HepG2 (cell line): ENCODE results near the gene UBXN1. TPM values are rescaled to one million over a fixed set of nuclear protein-coding genes. Genes with fewer than 3 reads are reported as not detected.
A peak's percentile ranks its signal among the peaks of the same experiment; 100 is the strongest.

Experiments
- AKNA ChIP-seq: sonication (generic); formaldehyde crosslinking; IDR thresholded peaks from 2 replicates; pipeline ENCODE4 v1.4.0; 2020; ENCODE audit warnings: missing genetic modification reagents, borderline replicate concordance
- CEBPZ ChIP-seq: IDR thresholded peaks from 2 replicates; pipeline ENCODE4 v1.6.1; 2012; ENCODE audit warnings: low read length, improper control_type of control experiment
- ETS1 ChIP-seq: sonication (generic); formaldehyde crosslinking; IDR thresholded peaks from 2 replicates; pipeline ENCODE4 v1.4.0; 2020; ENCODE audit warnings: missing genetic modification reagents
- HDAC2 ChIP-seq: sonication (generic); formaldehyde crosslinking; IDR thresholded peaks from 2 replicates; pipeline ENCODE4 v1.4.0; 2020; ENCODE audit warnings: missing genetic modification reagents
- KDM5A ChIP-seq: fragments of 200-600 bp; sonication (generic); IDR thresholded peaks from 2 replicates; pipeline ENCODE4 v1.7.0; 2018; ENCODE audit warnings: antibody characterized with exemption, mild to moderate bottlenecking, low read length, borderline replicate concordance
- MTF2 ChIP-seq: sonication (generic); formaldehyde crosslinking; IDR thresholded peaks from 2 replicates; pipeline ENCODE4 v1.5.0; 2020; ENCODE audit warnings: missing genetic modification reagents, borderline replicate concordance
- RARG ChIP-seq: sonication (generic); formaldehyde crosslinking; IDR thresholded peaks from 2 replicates; pipeline ENCODE4 v1.4.0; 2020; ENCODE audit warnings: low read depth, mild to moderate bottlenecking, missing genetic modification reagents
- SMC3 ChIP-seq: IDR thresholded peaks from 2 replicates; pipeline ENCODE4 v1.6.1; 2011; ENCODE audit warnings: low read length, improper control_type of control experiment
- ZHX2 ChIP-seq, 2 experiments: sonication (generic) in 1 of 2; formaldehyde crosslinking in 1 of 2; IDR thresholded peaks; 2 replicates each; pipeline versions ENCODE4 v1.6.1 to v1.9.0; 2014 to 2022; ENCODE audit warnings: antibody characterized with exemption in 1 of 2, borderline replicate concordance in 1 of 2, inconsistent platforms in 1 of 2, low read depth in 1 of 2, missing genetic modification reagents in 1 of 2
- ZMAT5 ChIP-seq: sonication (generic); formaldehyde crosslinking; IDR thresholded peaks from 2 replicates; pipeline ENCODE4 v1.5.0; 2020; ENCODE audit warnings: mild to moderate bottlenecking, low read depth, missing genetic modification reagents, borderline replicate concordance
- ZNF251 ChIP-seq: sonication (generic); formaldehyde crosslinking; IDR thresholded peaks from 2 replicates; pipeline ENCODE4 v1.9.0; 2021; ENCODE audit warnings: mild to moderate bottlenecking, missing genetic modification reagents
- polyA plus RNA-seq, 8 experiments: library from polyadenylated mRNA; depleted of rRNA in 3 of 8; stranded (reverse) in 7 of 8; unstranded in 1 of 8; fragments of >200 nt; fragmentation: Illumina TruSeq in 4 of 8; extraction: Trizol in 4 of 8; gene quantifications; 2 replicates each; pipeline versions ENCODE4 v1.2.1 to v1.2.3, GENCODE V29; 2011 to 2016; ENCODE audit warnings: low read depth in 4 of 8, missing spikeins in 1 of 8, mixed read lengths in 1 of 8; ENCODE audit not compliant: insufficient read depth in 1 of 8
- total RNA-seq, 5 experiments: library from RNA; depleted of rRNA; stranded (reverse); fragments of >200 nt; fragmentation: Illumina TruSeq; extraction: Trizol; gene quantifications; 2 replicates each; pipeline ENCODE4 v1.2.3, GENCODE V29; 2016; ENCODE audit warnings: low read depth in 1 of 5

The UBXN1 gene
- total and polyA plus RNA-seq, 2 of the 13 experiments (the other 11 are each of a cell fraction or from before 2014, with no cell fraction given): 47.5 to 52.4 TPM

- TF ChIP-seq AKNA (CRISPR knock-in tag): no peak
- 0 out of 2 replicates have a peak, but pooled peaks have one; percentile 37 for TF ChIP-seq ZHX2 (IDR thresholded peaks at IDR 0.05; ENCODE audit: low read depth)
- no peak for TF ChIP-seq ZHX2 (CRISPR knock-in tag; IDR thresholded peaks at IDR 0.05; ENCODE audit: borderline replicate concordance)
- no peak for TF ChIP-seq MTF2 (CRISPR knock-in tag)
- no peak for TF ChIP-seq ZMAT5
- no peak for TF ChIP-seq RARG (CRISPR knock-in tag)
- TF ChIP-seq CEBPZ: no peak
- TF ChIP-seq HDAC2 (CRISPR knock-in tag): no peak
- no peak for TF ChIP-seq SMC3
- no peak for TF ChIP-seq ETS1 (CRISPR knock-in tag)
- TF ChIP-seq KDM5A: peak; percentile 93
- TF ChIP-seq ZNF251 (CRISPR knock-in tag): no peak
Observed at GRCh38 chr11:62728171-62728988, 49.5 kb upstream of the UBXN1 start, which contains the start of gene TTC9C (continued).
